ENCODE data around the gene BBS1.

GRCh38 chr11:66484806-66485380 is 25.5 kb upstream of the BBS1 start:
- no peak for TF ChIP-seq CTCF (conservative IDR thresholded peaks at IDR 0.05)
- TF ChIP-seq ZFX (IDR thresholded peaks at IDR 0.05): no peak

Measured in C4-2B (cell line).